ENCODE data around the gene ZBTB9.

Gene ZBTB9

GRCh38 chr6:33410711-33411631 lies 43.4 kb upstream of the ZBTB9 start, which contains the start of gene PHF1:
Gene PHF1 (plus strand): TSS chr6:33411014. CDS start chr6:33412264, 1,250 bp downstream.
- H3K27ac ChIP-seq, result peak within 1 kb of the TSS; percentile 91

GRCh38 chr6:33411632-33412005 lies 42.8 kb upstream of the ZBTB9 start:
- peak overlapping the region; percentile 91 for H3K27ac ChIP-seq
- TF ChIP-seq, protein P1, sequence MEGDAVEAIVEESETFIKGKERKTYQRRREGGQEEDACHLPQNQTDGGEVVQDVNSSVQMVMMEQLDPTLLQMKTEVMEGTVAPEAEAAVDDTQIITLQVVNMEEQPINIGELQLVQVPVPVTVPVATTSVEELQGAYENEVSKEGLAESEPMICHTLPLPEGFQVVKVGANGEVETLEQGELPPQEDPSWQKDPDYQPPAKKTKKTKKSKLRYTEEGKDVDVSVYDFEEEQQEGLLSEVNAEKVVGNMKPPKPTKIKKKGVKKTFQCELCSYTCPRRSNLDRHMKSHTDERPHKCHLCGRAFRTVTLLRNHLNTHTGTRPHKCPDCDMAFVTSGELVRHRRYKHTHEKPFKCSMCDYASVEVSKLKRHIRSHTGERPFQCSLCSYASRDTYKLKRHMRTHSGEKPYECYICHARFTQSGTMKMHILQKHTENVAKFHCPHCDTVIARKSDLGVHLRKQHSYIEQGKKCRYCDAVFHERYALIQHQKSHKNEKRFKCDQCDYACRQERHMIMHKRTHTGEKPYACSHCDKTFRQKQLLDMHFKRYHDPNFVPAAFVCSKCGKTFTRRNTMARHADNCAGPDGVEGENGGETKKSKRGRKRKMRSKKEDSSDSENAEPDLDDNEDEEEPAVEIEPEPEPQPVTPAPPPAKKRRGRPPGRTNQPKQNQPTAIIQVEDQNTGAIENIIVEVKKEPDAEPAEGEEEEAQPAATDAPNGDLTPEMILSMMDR (conservative IDR thresholded peaks at IDR 0.05), result no peak
- no peak for TF ChIP-seq ZFX (IDR thresholded peaks at IDR 0.05)

More at GRCh38 chr6:33410711-33411631, 43.4 kb upstream of the ZBTB9 start, which contains the start of gene PHF1:
- no peak for TF ChIP-seq ZFX (IDR thresholded peaks at IDR 0.05)
- TF ChIP-seq, protein P1 (conservative IDR thresholded peaks at IDR 0.05), result no peak

DNA sequence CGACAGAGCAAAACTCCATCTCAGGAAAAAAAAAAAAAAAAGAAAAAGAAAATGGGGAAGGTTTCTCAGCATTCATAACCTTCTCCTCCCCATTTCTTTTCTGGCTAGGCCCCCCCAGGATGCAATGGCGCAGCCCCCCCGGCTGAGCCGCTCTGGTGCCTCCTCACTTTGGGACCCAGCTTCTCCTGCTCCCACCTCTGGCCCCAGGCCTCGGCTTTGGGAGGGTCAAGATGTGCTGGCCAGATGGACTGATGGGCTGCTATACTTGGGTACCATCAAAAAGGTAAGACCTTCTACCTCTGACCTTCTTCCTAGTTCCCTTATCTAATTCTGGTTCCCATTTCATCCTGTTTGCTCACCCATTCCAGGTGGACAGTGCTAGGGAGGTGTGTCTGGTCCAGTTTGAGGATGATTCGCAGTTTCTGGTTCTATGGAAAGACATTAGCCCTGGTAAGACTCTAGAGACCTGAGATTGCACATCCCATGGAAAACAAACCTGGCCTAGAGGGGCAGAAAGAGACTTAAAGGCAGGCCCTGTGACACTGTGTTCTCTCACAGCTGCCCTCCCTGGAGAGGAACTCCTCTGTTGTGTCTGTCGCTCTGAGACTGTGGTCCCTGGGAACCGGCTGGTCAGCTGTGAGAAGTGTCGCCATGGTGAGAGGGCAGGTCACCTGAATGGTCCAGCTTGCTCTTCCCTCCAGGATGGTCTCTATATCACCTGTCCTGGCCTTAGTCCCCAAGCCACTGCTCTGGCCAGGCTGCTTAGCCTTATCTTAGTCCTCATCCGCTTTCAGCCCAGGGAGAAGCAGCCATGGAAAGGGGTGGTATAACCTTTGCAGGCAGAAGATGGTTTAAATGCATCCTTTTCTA lies 42.0 kb upstream of the ZBTB9 start:
- TF ChIP-seq, protein P1 (conservative IDR thresholded peaks at IDR 0.05), result no peak
- TF ChIP-seq ZFX (IDR thresholded peaks at IDR 0.05), result no peak
- no peak overlapping the region; the same call in 1 of the 2 replicates for H3K27ac ChIP-seq

- TF ChIP-seq, protein P1 (conservative IDR thresholded peaks at IDR 0.05), result no peak
- TF ChIP-seq ZFX (IDR thresholded peaks at IDR 0.05), result no peak
- H3K27ac ChIP-seq, result no peak overlapping the region
These were observed 40.9 kb upstream of the ZBTB9 start for GRCh38 chr6:33413241-33414120.

GRCh38 chr6:33414592-33415271 lies 39.6 kb upstream of the ZBTB9 start:
- H3K27ac ChIP-seq, result no peak overlapping the region
- no peak for TF ChIP-seq ZFX (IDR thresholded peaks at IDR 0.05)
- TF ChIP-seq, protein P1 (conservative IDR thresholded peaks at IDR 0.05), result peak; percentile 43

DNA sequence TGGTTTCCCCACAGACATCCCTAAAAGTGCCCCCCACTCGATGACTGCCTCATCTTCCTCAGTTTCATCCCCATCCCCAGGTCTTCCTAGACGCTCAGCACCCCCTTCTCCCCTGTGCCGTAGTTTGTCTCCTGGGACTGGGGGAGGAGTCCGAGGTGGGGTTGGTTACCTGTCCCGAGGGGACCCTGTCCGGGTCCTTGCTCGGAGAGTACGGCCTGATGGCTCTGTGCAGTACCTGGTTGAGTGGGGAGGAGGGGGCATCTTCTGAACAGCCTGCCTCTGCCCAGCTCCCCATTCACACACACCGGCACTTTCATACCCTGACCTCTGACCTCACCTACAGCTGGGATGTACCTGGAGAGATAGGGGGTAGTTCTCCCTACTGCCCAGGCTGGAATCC lies 38.5 kb upstream of the ZBTB9 start:
- H3K27ac ChIP-seq, result no peak overlapping the region
- TF ChIP-seq ZFX (IDR thresholded peaks at IDR 0.05), result no peak
- TF ChIP-seq, protein P1 (conservative IDR thresholded peaks at IDR 0.05), result no peak
